ENCODE data around the gene KCNQ4. TPM values are rescaled to one million over a fixed set of nuclear protein-coding genes. Genes with fewer than 3 reads are reported as not detected.

Gene KCNQ4
- total and polyA plus RNA-seq, 2 of the 8 experiments (the other 6 are each of a cell fraction or from before 2014, with no cell fraction given), result 2.2 to 3.9 TPM

DNA sequence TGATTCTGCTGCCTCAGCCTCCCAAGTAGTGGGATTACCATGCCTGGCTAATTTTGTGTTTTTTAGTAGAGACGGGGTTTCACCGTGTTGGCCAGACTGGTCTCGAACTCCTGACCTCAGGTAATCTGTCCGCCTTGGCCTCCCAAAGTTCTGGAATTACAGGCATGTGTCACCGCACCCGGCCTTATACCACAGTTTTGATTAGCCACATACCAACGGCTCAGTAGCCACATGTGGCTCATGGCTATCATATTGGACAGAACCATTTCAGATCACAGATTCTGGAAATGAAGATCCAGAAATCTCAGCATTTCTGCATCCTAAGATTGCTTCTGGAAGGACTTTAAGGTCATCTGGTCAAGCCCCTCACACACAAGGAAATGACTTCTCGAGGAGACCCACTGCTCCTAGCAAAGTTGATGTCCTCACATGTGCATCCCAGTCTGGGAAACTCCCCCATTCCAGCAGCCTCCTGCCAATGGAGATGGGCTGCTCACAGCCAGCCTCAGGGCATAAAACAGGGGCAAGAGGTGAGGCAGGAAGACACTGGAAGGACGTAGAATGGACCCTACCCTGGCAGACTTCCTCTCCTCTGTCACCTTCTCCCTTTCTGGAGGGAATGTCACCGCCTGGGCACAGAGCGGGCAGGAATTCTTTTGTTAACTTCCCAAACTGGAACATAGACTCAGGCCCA, 96.0 kb downstream of the KCNQ4 start:
- H3K27ac ChIP-seq (ENCODE audit: low read depth, low read length), result no peak overlapping the region
- H3K36me3 ChIP-seq (ENCODE audit: control insufficient read depth in 2 of 4, insufficient read depth in 4 of 4, low read length in 3 of 4), result no peaks in the 10 kb centered on the region
- H2BK15ac ChIP-seq (ENCODE audit: low read length), result 0 out of 2 replicates have a peak overlapping the region, but pooled peaks have one; percentile 63
- no peak for DNase-seq (ENCODE audit: low read depth in 1 of 2, low spot score in 2 of 2)
- H3K9ac ChIP-seq (replicated peaks in 1 of 4; ENCODE audit: extremely low read depth in 1 of 4, low read depth in 3 of 4, low read length in 3 of 4), result no peak overlapping the region
- no peak overlapping the region for H3K4me2 ChIP-seq (ENCODE audit: insufficient read depth in 1 of 2, low read depth in 2 of 2, low read length in 2 of 2)
- H2BK120ac ChIP-seq (replicated peaks; ENCODE audit: low read depth, low read length), result no peak overlapping the region
- H2BK20ac ChIP-seq (ENCODE audit: low read length), result no peak overlapping the region
- H3K79me1 ChIP-seq (ENCODE audit: low read depth, low read length), result no peaks in the 10 kb centered on the region
- no peak overlapping the region for H2AK5ac ChIP-seq (ENCODE audit: low read depth, low read length)
- no peak overlapping the region for H3K4ac ChIP-seq (replicated peaks; ENCODE audit: insufficient read length, low read depth, low read length)
- peaks cover 1 to 10% (median 4%) of the 10 kb centered on the region in 4 experiments; a peak in 4 of 7 replicates for H3K4me1 ChIP-seq (replicated peaks in 1 of 4; ENCODE audit: control insufficient read depth in 3 of 4, insufficient read depth in 4 of 4, low read length in 3 of 4)
- H3K79me2 ChIP-seq (ENCODE audit: control insufficient read depth in 1 of 2, insufficient read depth in 2 of 2, low read length in 2 of 2), result no peaks in the 10 kb centered on the region
- H4K20me1 ChIP-seq (replicated peaks in 1 of 2; ENCODE audit: control insufficient read depth in 1 of 2, insufficient read depth in 2 of 2, low read length in 2 of 2), result no peaks in the 10 kb centered on the region
- H3K9me3 ChIP-seq (ENCODE audit: insufficient read depth in 2 of 2, low read depth in 1 of 2, low read length in 1 of 2), result peaks cover 3 to 6% of the 10 kb centered on the region in 2 experiments; a peak in 3 of 4 replicates
- peaks cover 0 to 13% (median 5%) of the 10 kb centered on the region in 4 experiments; a peak in 5 of 7 replicates for H3K27me3 ChIP-seq (replicated peaks in 1 of 4; ENCODE audit: control insufficient read depth in 3 of 4, extremely low read depth in 1 of 4, insufficient read depth in 3 of 4, low read length in 3 of 4)
- H2AFZ ChIP-seq (ENCODE audit: low read length), result peak overlapping the region; percentile 34; the same call in 1 of the 2 replicates
- no peak overlapping the region for H4K8ac ChIP-seq (ENCODE audit: extremely low read depth, insufficient read depth, low read length)
- peak overlapping the region; percentile 41; the same call in 1 of the 2 replicates for H3K18ac ChIP-seq (ENCODE audit: extremely low read depth, low read length)
- POLR2A ChIA-PET (ENCODE audit: partially characterized antibody), result no interaction called here
- H4K5ac ChIP-seq (ENCODE audit: insufficient read length, low read depth, low read length), result no peak overlapping the region
- H2BK5ac ChIP-seq (ENCODE audit: low read depth, low read length), result 0 out of 2 replicates have a peak overlapping the region, but pooled peaks have one; percentile 26
- H3K14ac ChIP-seq (ENCODE audit: insufficient read length), result no peak overlapping the region
- no peak overlapping the region for H3K56ac ChIP-seq (replicated peaks; ENCODE audit: insufficient read length, low read depth, low read length)
- no peak for FAIRE-seq
- CTCF ChIA-PET (ENCODE audit: partially characterized antibody), result interaction anchor here (0.8 to 0.9 kb wide), 2 partner anchors 20 to 68 kb away, joined by 3 to 4 read pairs; no protein-coding TSS in a partner anchor
- peak overlapping the region; percentile 75 for H3K23ac ChIP-seq (ENCODE audit: insufficient read length)
- H3K23me2 ChIP-seq (ENCODE audit: low read depth, low read length), result peaks cover 6% of the 10 kb centered on the region; the same call in 1 of the 2 replicates
- H2BK12ac ChIP-seq (ENCODE audit: low read depth, low read length), result no peak overlapping the region
- TF ChIP-seq KDM5A (IDR thresholded peaks at IDR 0.05; ENCODE audit: low read length) (no peak), SP2 (IDR thresholded peaks at IDR 0.05; ENCODE audit: low read length) (no peak), FOSL1 (IDR thresholded peaks at IDR 0.05; ENCODE audit: insufficient read depth, low read depth, low read length) (no peak), EGR1 (IDR thresholded peaks at IDR 0.05; ENCODE audit: borderline replicate concordance, low read depth, low read length) (no peak), JUN (IDR thresholded peaks at IDR 0.05; ENCODE audit: low read depth, low read length) (no peak), CTBP2 (IDR thresholded peaks at IDR 0.05; ENCODE audit: borderline replicate concordance, insufficient read depth, insufficient read length, low read length) (no peak), CBX5 (IDR thresholded peaks at IDR 0.05; ENCODE audit: low read depth, low read length) (no peak), POLR2AphosphoS5 (IDR thresholded peaks at IDR 0.05; ENCODE audit: low read depth, low read length) (no peak), RAD21 (IDR thresholded peaks at IDR 0.05 in 1 of 2, conservative IDR thresholded peaks at IDR 0.05 in 1 of 2; ENCODE audit: low read depth in 2 of 2, low read length in 2 of 2) (no peak), KDM1A (IDR thresholded peaks at IDR 0.05; ENCODE audit: borderline replicate concordance, low read length) (no peak), BACH1 (IDR thresholded peaks at IDR 0.05; ENCODE audit: low read length) (no peak), SIX5 (IDR thresholded peaks at IDR 0.05; ENCODE audit: low read depth, low read length) (no peak), EZH2 (IDR thresholded peaks at IDR 0.05; ENCODE audit: low read depth, low read length, severe bottlenecking) (no peak)
- 93% methylated on average over 11 of the region's 11 CpGs; no CpG with 5 or more reads in 1 of the 2 experiments for WGBS, 2 experiments (ENCODE audit: extremely low coverage in 1 of 2, insufficient coverage in 1 of 2, insufficient read length in 1 of 2, insufficient replicate concordance in 2 of 2, low coverage in 1 of 2, low lambda C conversion rate in 2 of 2, missing lambda C conversion rate in 1 of 2)
- no peak overlapping the region for H4K91ac ChIP-seq (replicated peaks; ENCODE audit: insufficient read length, low read length)
- no peak overlapping the region for H3K4me3 ChIP-seq (ENCODE audit: extremely low read depth in 1 of 4, insufficient read depth in 2 of 4, low read depth in 3 of 4, low read length in 4 of 4)
